Vagina (tissue), 2 donors: ENCODE data around the gene RPUSD1.

Experiments used
- POLR2A ChIP-seq, 2 donors: fragments of 450-650 bp; IDR thresholded peaks; one replicate each; pipeline ENCODE4 v1.6.1; 2017; ENCODE audit warnings: antibody characterized with exemption in 2 of 2, mild to moderate bottlenecking in 2 of 2, moderate library complexity in 2 of 2
- POLR2AphosphoS5 ChIP-seq, 2 donors: sonication (generic); formaldehyde crosslinking; IDR thresholded peaks; one replicate each; pipeline ENCODE4 v1.9.0; 2017; ENCODE audit warnings: antibody characterized with exemption in 2 of 2, mild to moderate bottlenecking in 2 of 2, low read depth in 1 of 2; ENCODE audit not compliant: insufficient read depth in 1 of 2
- TF ChIP-seq, protein P1 (sequence below), 3 experiments: fragments of 450-650 bp in 2 of 3; fragments of 200-600 bp in 1 of 3; sonication (generic) in 1 of 3; IDR thresholded peaks; one replicate each; pipeline ENCODE4 v1.5.1; 2017 to 2019; ENCODE audit warnings: antibody characterized with exemption in 3 of 3, mild to moderate bottlenecking in 2 of 3, moderate library complexity in 2 of 3

- TF ChIP-seq, protein P1, sequence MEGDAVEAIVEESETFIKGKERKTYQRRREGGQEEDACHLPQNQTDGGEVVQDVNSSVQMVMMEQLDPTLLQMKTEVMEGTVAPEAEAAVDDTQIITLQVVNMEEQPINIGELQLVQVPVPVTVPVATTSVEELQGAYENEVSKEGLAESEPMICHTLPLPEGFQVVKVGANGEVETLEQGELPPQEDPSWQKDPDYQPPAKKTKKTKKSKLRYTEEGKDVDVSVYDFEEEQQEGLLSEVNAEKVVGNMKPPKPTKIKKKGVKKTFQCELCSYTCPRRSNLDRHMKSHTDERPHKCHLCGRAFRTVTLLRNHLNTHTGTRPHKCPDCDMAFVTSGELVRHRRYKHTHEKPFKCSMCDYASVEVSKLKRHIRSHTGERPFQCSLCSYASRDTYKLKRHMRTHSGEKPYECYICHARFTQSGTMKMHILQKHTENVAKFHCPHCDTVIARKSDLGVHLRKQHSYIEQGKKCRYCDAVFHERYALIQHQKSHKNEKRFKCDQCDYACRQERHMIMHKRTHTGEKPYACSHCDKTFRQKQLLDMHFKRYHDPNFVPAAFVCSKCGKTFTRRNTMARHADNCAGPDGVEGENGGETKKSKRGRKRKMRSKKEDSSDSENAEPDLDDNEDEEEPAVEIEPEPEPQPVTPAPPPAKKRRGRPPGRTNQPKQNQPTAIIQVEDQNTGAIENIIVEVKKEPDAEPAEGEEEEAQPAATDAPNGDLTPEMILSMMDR (IDR thresholded peaks at IDR 0.05): peak; percentile 87 to 99 (median 97)
- TF ChIP-seq POLR2AphosphoS5 (IDR thresholded peaks at IDR 0.05; ENCODE audit: insufficient read depth in 1 of 2, low read depth in 1 of 2) (peak; percentile 88 to 94), POLR2A (IDR thresholded peaks at IDR 0.05) (no peak)
These were observed 47.2 kb downstream of the RPUSD1 start, which contains the start of gene CIAO3 for GRCh38 chr16:740764-741505.
